Peyer's patch (tissue), 4 donors: ENCODE measurements around the gene IFITM1.

Experiments
- POLR2A ChIP-seq, 2 donors: fragments of 450-650 bp; IDR thresholded peaks; one replicate each; pipeline ENCODE4 v1.5.1; 2017; ENCODE audit warnings: antibody characterized with exemption in 2 of 2, mild to moderate bottlenecking in 2 of 2, moderate library complexity in 2 of 2
- TF ChIP-seq, protein P1 (sequence below), 6 experiments: fragments of 450-650 bp in 4 of 6; fragments of 200-600 bp in 2 of 6; sonication (generic) in 1 of 6; IDR thresholded peaks; one replicate each; pipeline ENCODE4 v1.5.1; 2017 to 2019; ENCODE audit warnings: antibody characterized with exemption in 6 of 6, mild to moderate bottlenecking in 3 of 6, moderate library complexity in 1 of 6

- TF ChIP-seq, protein P1, sequence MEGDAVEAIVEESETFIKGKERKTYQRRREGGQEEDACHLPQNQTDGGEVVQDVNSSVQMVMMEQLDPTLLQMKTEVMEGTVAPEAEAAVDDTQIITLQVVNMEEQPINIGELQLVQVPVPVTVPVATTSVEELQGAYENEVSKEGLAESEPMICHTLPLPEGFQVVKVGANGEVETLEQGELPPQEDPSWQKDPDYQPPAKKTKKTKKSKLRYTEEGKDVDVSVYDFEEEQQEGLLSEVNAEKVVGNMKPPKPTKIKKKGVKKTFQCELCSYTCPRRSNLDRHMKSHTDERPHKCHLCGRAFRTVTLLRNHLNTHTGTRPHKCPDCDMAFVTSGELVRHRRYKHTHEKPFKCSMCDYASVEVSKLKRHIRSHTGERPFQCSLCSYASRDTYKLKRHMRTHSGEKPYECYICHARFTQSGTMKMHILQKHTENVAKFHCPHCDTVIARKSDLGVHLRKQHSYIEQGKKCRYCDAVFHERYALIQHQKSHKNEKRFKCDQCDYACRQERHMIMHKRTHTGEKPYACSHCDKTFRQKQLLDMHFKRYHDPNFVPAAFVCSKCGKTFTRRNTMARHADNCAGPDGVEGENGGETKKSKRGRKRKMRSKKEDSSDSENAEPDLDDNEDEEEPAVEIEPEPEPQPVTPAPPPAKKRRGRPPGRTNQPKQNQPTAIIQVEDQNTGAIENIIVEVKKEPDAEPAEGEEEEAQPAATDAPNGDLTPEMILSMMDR (IDR thresholded peaks at IDR 0.05), result no peak
- no peak for TF ChIP-seq POLR2A (IDR thresholded peaks at IDR 0.05)
These were observed 43.7 kb downstream of the IFITM1 start for GRCh38 chr11:357582-357981.
